A549 treated with dexamethasone at 1 μM for 4 hours (cell line): Measurements from ENCODE around the gene CD302. TPM values are rescaled to one million over a fixed set of nuclear protein-coding genes. Genes with fewer than 3 reads are reported as not detected.

Experiments
- total RNA-seq: library from RNA; stranded (reverse); fragments of 200-300 nt; extraction: Qiagen RNA extraction; gene quantifications from 5 replicates; pipeline ENCODE4 v1.2.3, GENCODE V29; 2022

CD302 gene
- 2.1 to 3.2 TPM (median 2.6 TPM) in 5 replicates for total RNA-seq

GRCh38 chr2:159797543-159798375, at the start of gene CD302:
CD302 (minus strand) TSS chr2:159798208; CDS start chr2:159798198, 10 bp downstream.

Other genes with a start within 250 kb of the CD302 start
- gene BAZ2B, start 181.7 kb downstream of the CD302 start, total RNA-seq = 4.0 to 10.0 TPM (median 7.8 TPM) in 5 replicates
- 48.3 to 68.0 TPM (median 63.1 TPM) in 5 replicates for gene MARCHF7, start 85.7 kb downstream of the CD302 start, total RNA-seq
- 0.09 to 0.13 TPM (median 0.12 TPM) in 4 of 5 replicates, not detected in the other for gene LY75, start 106.5 kb upstream of the CD302 start, total RNA-seq